ENCODE results near the gene KLHL36. TPM values are rescaled to one million over a fixed set of nuclear protein-coding genes. Genes with fewer than 3 reads are reported as not detected.

KLHL36 gene
- total and polyA plus RNA-seq, 9 of the 15 experiments (the other 6 are each of a cell fraction or from before 2014, with no cell fraction given): 2.1 to 51.2 (median 18.5) TPM

DNA sequence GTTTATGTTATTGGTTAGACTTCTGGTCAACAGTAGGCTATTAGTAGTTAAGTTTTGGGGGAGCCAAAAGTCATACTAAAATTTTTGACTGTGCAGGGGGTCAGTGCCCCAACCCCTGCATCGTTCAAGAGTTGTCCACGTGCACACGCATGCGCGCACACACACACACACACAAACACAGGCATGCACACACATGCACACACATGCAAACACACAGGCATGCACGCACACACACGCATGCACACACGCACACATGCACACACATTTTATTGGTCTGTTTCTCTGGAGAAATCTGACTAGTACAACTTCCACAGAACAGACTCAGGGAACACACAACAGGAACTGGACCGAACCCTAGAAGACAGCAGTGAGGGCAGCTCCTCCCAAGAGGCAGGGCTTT is 27.1 kb downstream of the KLHL36 start:
- CTCF ChIA-PET (ENCODE audit: low intra/inter-chr PET ratio): no interaction called here
- H3K9ac ChIP-seq (ENCODE audit: insufficient read depth in 1 of 2, low read depth in 2 of 2, low read length in 2 of 2): no peak overlapping the region
- no peaks in the 10 kb centered on the region for H3K9me3 ChIP-seq (replicated peaks; ENCODE audit: control insufficient read depth, insufficient read depth, low read depth, low read length)
- no peak for ATAC-seq
- no peaks in the 10 kb centered on the region for H3K79me2 ChIP-seq (ENCODE audit: control insufficient read depth, insufficient read depth, low read length)
- POLR2A ChIA-PET: no interaction called here
- H3K36me3 ChIP-seq (ENCODE audit: control insufficient read depth, insufficient read depth, low read length): no peaks in the 10 kb centered on the region
- H3K4me1 ChIP-seq (replicated peaks in 1 of 2; ENCODE audit: control insufficient read depth in 2 of 2, insufficient read depth in 2 of 2, low read length in 2 of 2): peaks cover 10 to 11% of the 10 kb centered on the region in 2 experiments; a peak in 4 of 5 replicates
- 64% methylated on average over 9 of the region's 9 CpGs for WGBS (ENCODE audit: insufficient coverage, low coverage, missing lambda C conversion rate)
- no peak overlapping the region for H3K27ac ChIP-seq (ENCODE audit: extremely low read depth, low read depth, low read length)
- BruUV-seq (replicated peaks): no TSS peak
- FAIRE-seq: no peak
- TF ChIP-seq XRCC3 (IDR thresholded peaks at IDR 0.05) (no peak), SMAD3 (CRISPR knock-in tag; conservative IDR thresholded peaks at IDR 0.05) (no peak), ERF (CRISPR knock-in tag; IDR thresholded peaks at IDR 0.05) (no peak), MIER1 (IDR thresholded peaks at IDR 0.05; ENCODE audit: low read depth) (no peak), ESRRB (CRISPR knock-in tag; IDR thresholded peaks at IDR 0.05; ENCODE audit: borderline replicate concordance) (no peak), ZNF780A (CRISPR knock-in tag; IDR thresholded peaks at IDR 0.05) (no peak), ZNF347 (CRISPR knock-in tag; IDR thresholded peaks at IDR 0.05; ENCODE audit: low read depth) (no peak), ZNF551 (CRISPR knock-in tag; IDR thresholded peaks at IDR 0.05) (no peak), NCOA4 (IDR thresholded peaks at IDR 0.05; ENCODE audit: partially characterized antibody) (no peak), SRSF1 (IDR thresholded peaks at IDR 0.05; ENCODE audit: low read depth, low read length) (no peak)
- TF ChIP-seq, protein P1, sequence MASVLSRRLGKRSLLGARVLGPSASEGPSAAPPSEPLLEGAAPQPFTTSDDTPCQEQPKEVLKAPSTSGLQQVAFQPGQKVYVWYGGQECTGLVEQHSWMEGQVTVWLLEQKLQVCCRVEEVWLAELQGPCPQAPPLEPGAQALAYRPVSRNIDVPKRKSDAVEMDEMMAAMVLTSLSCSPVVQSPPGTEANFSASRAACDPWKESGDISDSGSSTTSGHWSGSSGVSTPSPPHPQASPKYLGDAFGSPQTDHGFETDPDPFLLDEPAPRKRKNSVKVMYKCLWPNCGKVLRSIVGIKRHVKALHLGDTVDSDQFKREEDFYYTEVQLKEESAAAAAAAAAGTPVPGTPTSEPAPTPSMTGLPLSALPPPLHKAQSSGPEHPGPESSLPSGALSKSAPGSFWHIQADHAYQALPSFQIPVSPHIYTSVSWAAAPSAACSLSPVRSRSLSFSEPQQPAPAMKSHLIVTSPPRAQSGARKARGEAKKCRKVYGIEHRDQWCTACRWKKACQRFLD (CRISPR knock-in tag; IDR thresholded peaks at IDR 0.05): no peak
- TF ChIP-seq, protein P2, sequence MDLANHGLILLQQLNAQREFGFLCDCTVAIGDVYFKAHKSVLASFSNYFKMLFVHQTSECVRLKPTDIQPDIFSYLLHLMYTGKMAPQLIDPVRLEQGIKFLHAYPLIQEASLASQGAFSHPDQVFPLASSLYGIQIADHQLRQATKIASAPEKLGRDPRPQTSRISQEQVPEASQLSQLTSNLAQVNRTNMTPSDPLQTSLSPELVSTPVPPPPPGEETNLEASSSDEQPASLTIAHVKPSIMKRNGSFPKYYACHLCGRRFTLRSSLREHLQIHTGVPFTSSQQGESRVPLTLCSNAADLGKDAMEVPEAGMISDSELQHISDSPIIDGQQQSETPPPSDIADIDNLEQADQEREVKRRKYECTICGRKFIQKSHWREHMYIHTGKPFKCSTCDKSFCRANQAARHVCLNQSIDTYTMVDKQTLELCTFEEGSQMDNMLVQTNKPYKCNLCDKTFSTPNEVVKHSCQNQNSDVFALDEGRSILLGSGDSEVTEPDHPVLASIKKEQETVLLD (IDR thresholded peaks at IDR 0.05): no peak
- H3K4me2 ChIP-seq (ENCODE audit: insufficient read depth, low read length): no peak overlapping the region
- H3K9me1 ChIP-seq (ENCODE audit: control insufficient read depth, insufficient read depth, low read length): no peaks in the 10 kb centered on the region
- intact Hi-C loops (cut with micrococcal nuclease) (no loop called here), in situ Hi-C loops (cut with MboI) (no loop called here)
- peaks cover 5 to 28% of the 10 kb centered on the region in 2 experiments for H3K27me3 ChIP-seq (ENCODE audit: control insufficient read depth in 2 of 2, insufficient read depth in 2 of 2, low read length in 2 of 2)
- no peaks in the 10 kb centered on the region; the same call in 1 of the 2 replicates for H4K20me1 ChIP-seq (replicated peaks; ENCODE audit: control insufficient read depth, insufficient read depth, low read length)
- H2AFZ ChIP-seq (ENCODE audit: low read depth, low read length): no peak overlapping the region
- no peak overlapping the region for H3K4me3 ChIP-seq
- DNase-seq (ENCODE audit: extremely low read depth in 1 of 4, low spot score in 3 of 4): no peak
